Measurements from ENCODE around the gene KCTD7.
"Not testable (repeated sequence)": the region's sequence is repeated elsewhere in the genome, so short reads cannot be mapped to it uniquely, and the experiment has no call there.

Gene KCTD7

GRCh38 chr7:66655113-66655806 lies 26.6 kb downstream of the KCTD7 start:
- DNase-seq, result not testable (repeated sequence)

- not testable (repeated sequence) for DNase-seq
Observed at GRCh38 chr7:66655826-66656485, 27.3 kb downstream of the KCTD7 start.

- no peak for DNase-seq
Observed at GRCh38 chr7:66657798-66658197, 29.1 kb downstream of the KCTD7 start.

GRCh38 chr7:66662646-66663264 lies 34.1 kb downstream of the KCTD7 start:
- no peak for DNase-seq

- DNase-seq, result no peak
Observed at GRCh38 chr7:66664590-66665293, 36.1 kb downstream of the KCTD7 start.

GRCh38 chr7:66666313-66666952 lies 37.8 kb downstream of the KCTD7 start:
- no peak for DNase-seq

GRCh38 chr7:66667023-66667728 lies 38.5 kb downstream of the KCTD7 start:
- no peak for DNase-seq

- no peak for DNase-seq
Observed at GRCh38 chr7:66668112-66668511, 39.4 kb downstream of the KCTD7 start.

GRCh38 chr7:66668677-66669076 lies 40.0 kb downstream of the KCTD7 start:
- DNase-seq, result no peak

GRCh38 chr7:66669088-66669487 lies 40.4 kb downstream of the KCTD7 start:
- no peak for DNase-seq

GRCh38 chr7:66669496-66669895 lies 40.8 kb downstream of the KCTD7 start:
- DNase-seq, result no peak

GRCh38 chr7:66671034-66671433 lies 42.4 kb downstream of the KCTD7 start:
- DNase-seq, result no peak

GRCh38 chr7:66671486-66671885 lies 42.8 kb downstream of the KCTD7 start:
- DNase-seq, result not testable (repeated sequence)

- not testable (repeated sequence) for DNase-seq
Observed at GRCh38 chr7:66672432-66673123, 43.9 kb downstream of the KCTD7 start.

- DNase-seq, result not testable (repeated sequence)
Observed at GRCh38 chr7:66673124-66673640, 44.5 kb downstream of the KCTD7 start.

- DNase-seq, result no peak
Observed at GRCh38 chr7:66679633-66680244, 51.1 kb downstream of the KCTD7 start.

- peak; percentile 84 for DNase-seq
Observed at GRCh38 chr7:66681491-66682349, 53.0 kb downstream of the KCTD7 start.

- no peak for DNase-seq
Observed at GRCh38 chr7:66682350-66683093, 53.8 kb downstream of the KCTD7 start.

- not testable (repeated sequence) for DNase-seq
Observed at GRCh38 chr7:66683094-66683769, 54.6 kb downstream of the KCTD7 start.

Measured in NCI-H1105 treated with DMSO at 0.1 percent for 48 hours (cell line).